Sigmoid colon (tissue), 7 donors: ENCODE results near the gene PNPLA2. TPM values are rescaled to one million over a fixed set of nuclear protein-coding genes. Genes with fewer than 3 reads are reported as not detected.
A peak's percentile ranks its signal among the peaks of the same experiment; 100 is the strongest.

Experiments used
- DNase-seq: peaks from one replicate; pipeline ENCODE4 v3.0.0-alpha.2; 2019
- H3K27ac ChIP-seq, 4 donors: fragments of 200-600 bp; sonication (generic); one replicate each; pipeline ENCODE4 v1.5.1; 2016 to 2019; ENCODE audit warnings: mild to moderate bottlenecking in 1 of 4
- H3K27me3 ChIP-seq, 3 donors: fragments of 200-600 bp; sonication (generic); one replicate each; pipeline ENCODE4 v1.5.1; 2019; ENCODE audit warnings: mild to moderate bottlenecking in 1 of 3
- H3K36me3 ChIP-seq, 4 donors: fragments of 200-600 bp; sonication (generic); one replicate each; pipeline ENCODE4 v1.5.1; 2016 to 2019
- H3K4me1 ChIP-seq, 4 donors: fragments of 200-600 bp; sonication (generic); one replicate each; pipeline ENCODE4 v1.5.1; 2017 to 2019
- H3K4me3 ChIP-seq, 4 donors: fragments of 200-600 bp; sonication (generic); one replicate each; pipeline ENCODE4 v1.5.1; 2017 to 2019; ENCODE audit warnings: mild to moderate bottlenecking in 2 of 4, moderate library complexity in 1 of 4
- H3K9me3 ChIP-seq, 4 donors: fragments of 200-600 bp in 3 of 4; sonication (generic) in 3 of 4; one replicate each; pipeline versions ENCODE4 v1.5.1 to v1.6.1; 2013 to 2019
- CTCF ChIP-seq, 4 experiments: fragments of 450-650 bp in 3 of 4; fragments of 200-600 bp in 1 of 4; IDR thresholded peaks; one replicate each; pipeline ENCODE4 v1.5.1; 2016 to 2019; ENCODE audit warnings: antibody characterized with exemption in 4 of 4, mild to moderate bottlenecking in 3 of 4, moderate library complexity in 2 of 4
- EP300 ChIP-seq, 4 donors: sonication (generic); formaldehyde crosslinking; IDR thresholded peaks; one replicate each; pipeline ENCODE4 v1.6.1; 2017; ENCODE audit warnings: antibody characterized with exemption in 4 of 4
- POLR2A ChIP-seq, 2 donors: fragments of 450-650 bp; IDR thresholded peaks; one replicate each; pipeline ENCODE4 v1.6.1; 2016; ENCODE audit warnings: antibody characterized with exemption in 2 of 2, mild to moderate bottlenecking in 2 of 2, moderate library complexity in 2 of 2
- POLR2AphosphoS5 ChIP-seq, 4 donors: sonication (generic); formaldehyde crosslinking; IDR thresholded peaks; one replicate each; pipeline ENCODE4 v1.6.1; 2017; ENCODE audit warnings: antibody characterized with exemption in 4 of 4
- whole genome bisulfite sequencing, 2 donors: extraction: QIAGEN DNeasy Blood & Tissue Kit; methylation state at CpG; one replicate each; pipeline ENCODE4 v1.1.7; 2013; 5-methylcytosine and 5-hydroxymethylcytosine counted together
- intact Hi-C: fragments of 100-400 bp; cut with DNase I; formaldehyde crosslinking; loops from one replicate; pipeline ENCODE4 v1.15.1; 2023
- polyA plus RNA-seq, 3 donors: library from polyadenylated mRNA; stranded (reverse); fragments of 200-250 nt; gene quantifications; one replicate each; pipeline ENCODE4 v1.2.3, GENCODE V29; 2013
- total RNA-seq, 4 donors: library from RNA; depleted of rRNA; stranded (reverse); fragments of >200 nt; gene quantifications; one replicate each; pipeline ENCODE4 v1.1.0, GENCODE V29; 2016
- donor health status: healthy with polysubstance abuse.
- donor health status: Bipolar disorder and iron deficiency.
- donor health status: healthy.

Gene PNPLA2
- total and polyA plus RNA-seq, 7 donors: 26.3 to 137 (median 35.4) TPM

- DNase-seq: no peak
- TF ChIP-seq POLR2A (IDR thresholded peaks at IDR 0.05) (no peak), EP300 (IDR thresholded peaks at IDR 0.05) (no peak), CTCF (IDR thresholded peaks at IDR 0.05) (no peak), POLR2AphosphoS5 (IDR thresholded peaks at IDR 0.05) (no peak)
- Histone ChIP-seq H3K27me3 (no peaks in the 10 kb centered on the region), H3K4me1 (peaks cover 0 to 34% (median 28%) of the 10 kb centered on the region in 4 donors), H3K27ac (peak overlapping the region in 3 of 4 donors; percentile 88 to 93 (median 88)), H3K9me3 (no peaks in the 10 kb centered on the region), H3K36me3 (peaks cover 0 to 38% (median 3%) of the 10 kb centered on the region in 4 donors), H3K4me3 (peak overlapping the region in 2 of 4 donors; percentile 65 to 69)
- 40 to 55% methylated on average over 26 of the region's 26 CpGs for WGBS, 2 donors
- intact Hi-C loops: no loop called here
These were observed 14.7 kb upstream of the PNPLA2 start for GRCh38 chr11:803770-804598.

GRCh38 chr11:804599-804964 is 14.1 kb upstream of the PNPLA2 start:
- H3K27me3 ChIP-seq: no peaks in the 10 kb centered on the region
- DNase-seq: no peak
- 2 to 3% methylated on average over 18 of the region's 18 CpGs for WGBS, 2 donors
- peak overlapping the region; percentile 82 to 93 (median 88) for H3K27ac ChIP-seq
- peak overlapping the region; percentile 36 to 69 (median 58) for H3K4me3 ChIP-seq
- TF ChIP-seq EP300 (IDR thresholded peaks at IDR 0.05) (no peak), CTCF (IDR thresholded peaks at IDR 0.05) (no peak), POLR2A (IDR thresholded peaks at IDR 0.05) (no peak), POLR2AphosphoS5 (IDR thresholded peaks at IDR 0.05) (no peak)
- H3K4me1 ChIP-seq: peaks cover 0 to 34% (median 28%) of the 10 kb centered on the region in 4 donors
- H3K36me3 ChIP-seq: peaks cover 0 to 32% (median 1%) of the 10 kb centered on the region in 4 donors
- intact Hi-C loops: no loop called here
- H3K9me3 ChIP-seq: no peaks in the 10 kb centered on the region

DNA sequence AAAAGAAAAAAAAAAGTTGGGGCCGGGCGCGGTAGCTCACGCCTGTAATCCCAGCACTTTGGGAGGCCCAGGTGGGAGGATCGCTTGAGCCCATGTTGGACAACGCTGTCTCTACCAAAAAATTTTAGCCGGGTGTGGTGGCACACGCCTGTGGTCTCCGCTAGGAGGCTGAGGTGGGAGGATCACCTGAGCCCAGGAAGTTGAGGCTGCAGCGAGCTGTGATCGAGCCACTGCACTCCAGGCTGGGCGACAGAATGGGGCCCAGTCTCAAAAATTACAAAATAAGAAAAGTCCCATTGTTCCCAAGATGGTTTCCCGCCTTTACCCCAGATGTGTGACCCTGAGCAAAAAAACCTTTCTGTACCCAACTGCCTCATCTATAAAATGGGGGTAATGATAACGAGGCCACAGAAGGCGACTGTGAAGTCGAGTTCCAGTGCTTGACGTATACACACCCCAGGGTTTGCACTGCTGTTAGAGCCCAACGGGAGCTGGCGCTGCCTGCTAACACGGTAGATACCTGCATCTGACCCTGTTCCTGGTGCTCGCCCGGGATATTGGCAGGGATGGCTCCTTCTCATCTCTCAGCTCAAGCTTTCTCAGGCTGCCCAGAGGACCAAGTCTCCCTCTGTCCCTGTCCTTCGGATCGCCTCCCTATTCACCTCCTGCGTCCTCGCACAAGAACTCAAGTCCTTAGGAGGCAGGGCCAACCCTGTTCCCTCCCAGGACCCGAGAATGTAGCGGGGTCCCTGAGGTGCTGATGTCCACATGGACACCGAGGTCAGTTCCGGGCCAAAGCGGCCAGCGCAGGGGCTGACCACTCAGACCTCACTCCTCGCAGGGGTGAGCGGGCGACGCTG is 10.1 kb upstream of the PNPLA2 start:
- DNase-seq: peak; percentile 93
- TF ChIP-seq POLR2AphosphoS5 (IDR thresholded peaks at IDR 0.05): no peak
- no peak for TF ChIP-seq CTCF (IDR thresholded peaks at IDR 0.05)
- TF ChIP-seq POLR2A (IDR thresholded peaks at IDR 0.05): no peak
- no peak for TF ChIP-seq EP300 (IDR thresholded peaks at IDR 0.05)
- peaks cover 0 to 47% (median 43%) of the 10 kb centered on the region in 4 donors for H3K4me1 ChIP-seq
- H3K27ac ChIP-seq: peak overlapping the region; percentile 91 to 97 (median 94)
- H3K27me3 ChIP-seq: no peaks in the 10 kb centered on the region
- H3K4me3 ChIP-seq: peak overlapping the region; percentile 73 to 99 (median 93)
- WGBS, 2 donors: 24 to 29% methylated on average over 36 of the region's 36 CpGs
- H3K9me3 ChIP-seq: no peaks in the 10 kb centered on the region
- H3K36me3 ChIP-seq: peaks cover 19 to 25% (median 23%) of the 10 kb centered on the region in 4 donors
- intact Hi-C loops: loop anchor here (1.0 kb wide), 1 partner anchor 11 kb away; no protein-coding TSS in a partner anchor

DNA sequence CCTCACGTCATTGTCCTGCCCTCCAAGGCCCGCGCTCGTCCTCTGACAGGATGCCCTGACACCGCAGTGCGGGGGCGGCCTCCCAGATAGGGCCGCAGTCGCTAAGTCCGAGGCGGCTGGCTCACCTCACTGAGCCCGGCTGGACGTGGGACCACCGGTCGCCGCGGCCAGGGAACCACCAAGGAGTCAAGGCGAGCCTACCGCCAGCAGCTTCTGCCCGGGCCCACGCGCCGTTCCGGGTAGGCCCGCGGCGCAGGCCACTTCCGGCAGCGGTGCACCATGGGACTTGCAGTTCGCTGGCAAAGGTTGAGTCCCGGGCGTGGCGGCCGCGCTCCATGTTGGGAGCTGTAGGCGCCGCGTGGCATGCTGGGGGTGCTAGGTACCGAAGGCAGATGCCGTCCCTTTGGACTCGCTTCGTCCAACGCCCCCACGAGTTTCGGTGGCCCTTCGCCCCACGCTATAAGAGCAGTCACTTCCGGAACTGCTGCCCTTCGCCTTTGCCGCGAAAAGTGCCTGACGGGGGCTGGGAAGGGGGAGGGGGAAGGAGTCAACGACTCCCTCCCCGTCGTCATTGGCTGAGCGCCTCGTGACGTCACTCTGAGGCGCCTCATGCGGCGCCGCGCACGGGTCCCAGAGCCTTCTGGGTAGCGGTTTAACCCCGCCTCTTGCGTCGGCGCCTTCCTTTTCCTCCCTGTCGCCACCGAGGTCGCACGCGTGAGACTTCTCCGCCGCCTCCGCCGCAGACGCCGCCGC is 9.3 kb upstream of the PNPLA2 start, which contains the start of gene RPLP2:
Gene RPLP2 (plus strand): TSS at position 681 of the 753 bp plus-strand sequence. CDS start 268 bp downstream, outside the sequence.
- DNase-seq: peak; percentile 99
- WGBS, 2 donors: 0 to 1% methylated on average over 81 of the region's 81 CpGs
- Histone ChIP-seq H3K36me3 (peaks cover 22 to 33% (median 23%) of the 10 kb centered on the region in 4 donors), H3K9me3 (no peaks in the 10 kb centered on the region), H3K4me3 (peak within 1 kb of the TSS; percentile 73 to 99 (median 93)), H3K27me3 (no peaks in the 10 kb centered on the region), H3K27ac (peak within 1 kb of the TSS; percentile 91 to 97 (median 94)), H3K4me1 (peaks cover 0 to 39% (median 35%) of the 10 kb centered on the region in 4 donors)
- TF ChIP-seq CTCF (IDR thresholded peaks at IDR 0.05) (no peak), POLR2AphosphoS5 (IDR thresholded peaks at IDR 0.05) (peak; percentile 96 to 99 (median 97)), EP300 (IDR thresholded peaks at IDR 0.05) (peak in 2 of 4 donors; percentile 10 to 21), POLR2A (IDR thresholded peaks at IDR 0.05) (peak; percentile 90 to 91)
- intact Hi-C loops: loop anchor here (1.0 kb wide), 1 partner anchor 12 kb away; no protein-coding TSS in a partner anchor
